ENCODE results near the gene CA12. TPM values are rescaled to one million over a fixed set of nuclear protein-coding genes. Genes with fewer than 3 reads are reported as not detected.
"Not testable (repeated sequence)": the region's sequence is repeated elsewhere in the genome, so short reads cannot be mapped to it uniquely, and the experiment has no call there.

The CA12 gene
- total RNA-seq, 4 donors from 2014 or later, result 13.3 to 46.7 (median 17.5) TPM

DNA sequence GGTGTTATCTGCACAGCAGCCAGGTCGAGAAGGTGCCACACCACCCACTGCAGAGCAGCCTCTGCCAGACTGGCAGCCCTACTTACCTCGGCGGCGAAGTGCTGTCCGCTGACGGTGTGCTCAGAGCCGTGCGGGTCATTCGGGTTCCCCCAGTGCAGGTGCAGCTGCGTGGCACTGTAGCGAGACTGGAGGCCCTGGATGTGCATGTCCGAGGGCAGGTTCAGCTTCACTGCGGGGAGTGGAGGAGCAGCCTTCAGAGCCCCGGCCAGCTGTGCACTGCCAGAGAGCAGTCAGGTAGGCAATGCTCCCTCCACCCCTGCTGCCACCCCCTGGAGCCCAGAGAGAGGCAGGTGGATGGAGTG, 36.3 kb downstream of the CA12 start:
- no peak overlapping the region for H3K4me3 ChIP-seq
- H3K27ac ChIP-seq, result no peak overlapping the region
- H3K9me3 ChIP-seq, result no peaks in the 10 kb centered on the region
- H3K4me1 ChIP-seq, result peaks cover 0 to 40% (median 3%) of the 10 kb centered on the region in 3 donors
- TF ChIP-seq, protein P1, sequence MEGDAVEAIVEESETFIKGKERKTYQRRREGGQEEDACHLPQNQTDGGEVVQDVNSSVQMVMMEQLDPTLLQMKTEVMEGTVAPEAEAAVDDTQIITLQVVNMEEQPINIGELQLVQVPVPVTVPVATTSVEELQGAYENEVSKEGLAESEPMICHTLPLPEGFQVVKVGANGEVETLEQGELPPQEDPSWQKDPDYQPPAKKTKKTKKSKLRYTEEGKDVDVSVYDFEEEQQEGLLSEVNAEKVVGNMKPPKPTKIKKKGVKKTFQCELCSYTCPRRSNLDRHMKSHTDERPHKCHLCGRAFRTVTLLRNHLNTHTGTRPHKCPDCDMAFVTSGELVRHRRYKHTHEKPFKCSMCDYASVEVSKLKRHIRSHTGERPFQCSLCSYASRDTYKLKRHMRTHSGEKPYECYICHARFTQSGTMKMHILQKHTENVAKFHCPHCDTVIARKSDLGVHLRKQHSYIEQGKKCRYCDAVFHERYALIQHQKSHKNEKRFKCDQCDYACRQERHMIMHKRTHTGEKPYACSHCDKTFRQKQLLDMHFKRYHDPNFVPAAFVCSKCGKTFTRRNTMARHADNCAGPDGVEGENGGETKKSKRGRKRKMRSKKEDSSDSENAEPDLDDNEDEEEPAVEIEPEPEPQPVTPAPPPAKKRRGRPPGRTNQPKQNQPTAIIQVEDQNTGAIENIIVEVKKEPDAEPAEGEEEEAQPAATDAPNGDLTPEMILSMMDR (IDR thresholded peaks at IDR 0.05), result no peak
- TF ChIP-seq POLR2AphosphoS5 (IDR thresholded peaks at IDR 0.05), result no peak
- TF ChIP-seq EP300 (IDR thresholded peaks at IDR 0.05), result no peak
- no peak for TF ChIP-seq POLR2A (IDR thresholded peaks at IDR 0.05)
- no peaks in the 10 kb centered on the region for H3K27me3 ChIP-seq
- WGBS, 2 donors (ENCODE audit: low coverage in 1 of 2), result 60% methylated on average over 1 of the region's 14 CpGs; no CpG with 5 or more reads in 1 of the 2 donors
- no peak for ATAC-seq
- peaks cover 0 to 1% of the 10 kb centered on the region in 2 donors for H3K36me3 ChIP-seq

DNA sequence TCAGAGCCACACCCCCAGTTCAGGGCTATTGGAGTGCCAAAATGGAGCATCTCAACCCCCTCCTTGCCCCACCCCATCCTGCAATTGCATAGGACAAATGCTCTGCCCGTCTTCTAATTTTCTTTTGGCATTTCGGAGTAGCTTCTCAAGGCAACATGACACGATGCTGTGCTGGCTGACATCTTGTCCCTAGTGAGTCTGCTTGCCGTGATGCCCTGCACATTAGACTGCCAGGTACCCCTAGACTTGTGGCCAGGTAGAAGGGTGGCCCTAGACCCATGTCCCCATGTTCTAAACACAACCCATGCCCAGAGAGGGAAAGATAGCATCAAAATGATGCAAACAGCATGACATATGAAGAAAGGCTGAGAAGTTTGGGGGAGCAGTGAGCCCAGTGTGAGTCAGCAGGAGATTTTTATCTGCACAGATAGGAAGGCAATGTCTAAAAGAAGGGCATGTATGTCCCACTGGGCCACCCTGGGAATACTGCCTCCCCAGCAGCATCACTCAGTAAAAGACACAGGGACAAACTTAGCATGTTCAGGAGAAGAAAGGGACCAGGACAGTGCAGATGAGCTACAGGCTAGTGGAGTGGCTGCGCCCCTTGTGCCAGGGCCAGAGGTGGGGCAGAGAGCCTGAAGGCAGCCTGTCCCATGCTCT, 36.8 kb downstream of the CA12 start:
- no peak overlapping the region for H3K4me3 ChIP-seq
- WGBS, 2 donors (ENCODE audit: low coverage in 1 of 2), result 78 to 79% methylated on average over 3 to 5 of the region's 5 CpGs

DNA sequence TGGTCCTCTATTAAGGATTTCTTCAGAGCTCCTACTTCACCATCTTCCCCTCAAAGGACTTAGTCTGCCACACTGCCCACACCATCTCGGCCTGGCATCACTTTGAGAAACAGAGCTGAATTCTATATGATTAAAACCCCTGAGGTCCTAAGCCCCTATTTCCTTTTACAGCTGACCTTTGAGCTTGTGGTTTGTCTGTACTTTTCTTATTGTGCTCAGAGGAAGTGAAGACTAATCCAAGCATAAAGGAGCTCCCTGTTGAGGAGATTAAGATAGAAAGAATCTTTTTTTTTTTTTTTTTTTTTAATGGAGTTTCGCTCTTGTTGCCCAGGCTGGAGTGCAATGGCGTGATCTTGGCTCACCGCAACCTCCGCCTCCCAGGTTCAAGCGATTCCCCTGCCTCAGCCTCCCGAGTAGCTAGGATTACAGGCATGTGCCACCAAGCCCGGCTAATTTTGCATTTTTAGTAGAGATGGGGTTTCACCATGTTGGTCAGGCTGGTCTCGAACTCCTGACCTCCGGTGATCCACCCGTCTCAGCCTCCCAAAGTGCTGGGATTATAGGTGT, 38.6 kb downstream of the CA12 start:
- WGBS, 2 donors (ENCODE audit: low coverage in 1 of 2), result 87 to 91% methylated on average over 3 to 5 of the region's 11 CpGs
- Histone ChIP-seq H3K36me3 (peaks cover 0 to 24% of the 10 kb centered on the region in 2 donors), H3K4me1 (peaks cover 0 to 17% (median 0%) of the 10 kb centered on the region in 3 donors)
- H3K4me3 ChIP-seq, H3K9me3 ChIP-seq, H3K27ac ChIP-seq, H3K27me3 ChIP-seq, ATAC-seq: not testable (repeated sequence)

More for the DNA sequence above, 36.8 kb downstream of the CA12 start:
- TF ChIP-seq EP300 (IDR thresholded peaks at IDR 0.05) (no peak), POLR2AphosphoS5 (IDR thresholded peaks at IDR 0.05) (no peak), POLR2A (IDR thresholded peaks at IDR 0.05) (no peak)
- TF ChIP-seq, protein P1 (IDR thresholded peaks at IDR 0.05), result no peak
- Histone ChIP-seq H3K36me3 (peaks cover 0 to 7% of the 10 kb centered on the region in 2 donors), H3K27ac (no peak overlapping the region), H3K4me1 (peaks cover 0 to 35% (median 3%) of the 10 kb centered on the region in 3 donors), H3K9me3 (no peaks in the 10 kb centered on the region), H3K27me3 (no peaks in the 10 kb centered on the region)
- no peak for ATAC-seq

DNA sequence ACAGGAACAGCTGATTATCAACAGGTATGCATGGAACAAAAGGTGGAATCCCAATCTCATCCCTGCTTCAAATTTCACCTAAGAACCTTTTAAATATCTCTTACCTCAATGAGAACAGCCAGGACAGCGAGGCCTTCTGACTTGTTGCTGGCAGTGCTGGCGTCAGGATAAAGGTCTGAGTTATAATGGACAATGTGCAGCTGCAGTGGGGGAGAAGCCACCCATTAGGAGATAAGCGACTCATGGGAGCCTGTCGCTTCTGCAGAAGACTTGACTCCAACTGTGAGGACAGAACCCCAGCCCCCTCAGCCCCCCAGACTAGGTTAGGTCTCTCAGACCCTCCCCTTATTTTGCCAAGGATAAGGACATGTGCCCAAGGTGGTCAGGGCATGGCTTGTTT, 39.7 kb downstream of the CA12 start:
- Histone ChIP-seq H3K9me3 (no peaks in the 10 kb centered on the region), H3K36me3 (peaks cover 0 to 24% of the 10 kb centered on the region in 2 donors), H3K27ac (no peak overlapping the region), H3K4me3 (no peak overlapping the region), H3K4me1 (peaks cover 0 to 5% (median 0%) of the 10 kb centered on the region in 3 donors), H3K27me3 (no peaks in the 10 kb centered on the region)
- 96% methylated on average over 4 of the region's 4 CpGs; no CpG with 5 or more reads in 1 of the 2 donors for WGBS, 2 donors (ENCODE audit: low coverage in 1 of 2)
- no peak for ATAC-seq
- no peak for TF ChIP-seq POLR2A (IDR thresholded peaks at IDR 0.05)
- TF ChIP-seq, protein P1 (IDR thresholded peaks at IDR 0.05), result no peak
- TF ChIP-seq EP300 (IDR thresholded peaks at IDR 0.05), result no peak
- TF ChIP-seq POLR2AphosphoS5 (IDR thresholded peaks at IDR 0.05), result no peak

DNA sequence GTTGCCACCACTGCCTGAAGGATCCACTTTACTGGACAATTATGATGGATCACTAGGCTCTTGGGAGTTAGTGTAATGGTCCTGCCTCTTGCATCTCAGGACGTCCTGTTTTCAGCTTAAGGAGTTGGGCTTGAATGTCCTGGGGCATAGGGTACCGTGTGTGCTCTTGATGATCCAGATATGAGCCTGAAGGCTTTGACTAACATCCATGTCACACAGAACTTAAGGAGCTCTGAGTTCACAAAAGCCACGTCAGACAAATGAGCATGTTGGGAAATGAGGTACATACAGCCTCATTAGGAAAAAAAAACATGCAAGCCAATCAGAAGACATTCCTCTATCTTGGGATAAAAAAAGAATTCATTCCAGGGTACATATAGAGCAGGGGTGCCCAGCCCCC, 40.8 kb downstream of the CA12 start:
- no peak for TF ChIP-seq POLR2A (IDR thresholded peaks at IDR 0.05)
- TF ChIP-seq POLR2AphosphoS5 (IDR thresholded peaks at IDR 0.05), result no peak
- no peak for TF ChIP-seq EP300 (IDR thresholded peaks at IDR 0.05)
- TF ChIP-seq, protein P1 (IDR thresholded peaks at IDR 0.05), result no peak
- ATAC-seq, result no peak
- peaks cover 0 to 24% of the 10 kb centered on the region in 2 donors for H3K36me3 ChIP-seq
- H3K4me3 ChIP-seq, result no peak overlapping the region
- WGBS, 2 donors (ENCODE audit: low coverage in 1 of 2), result 50 to 100% methylated on average over 1 of the region's 3 CpGs
- no peaks in the 10 kb centered on the region for H3K4me1 ChIP-seq
- no peak overlapping the region for H3K27ac ChIP-seq
- no peaks in the 10 kb centered on the region for H3K27me3 ChIP-seq
- no peaks in the 10 kb centered on the region for H3K9me3 ChIP-seq
